ENCODE data around the gene KIFBP. TPM values are rescaled to one million over a fixed set of nuclear protein-coding genes. Genes with fewer than 3 reads are reported as not detected.
"Not testable (repeated sequence)": the region's sequence is repeated elsewhere in the genome, so short reads cannot be mapped to it uniquely, and the experiment has no call there.

KIFBP gene
- total and polyA plus RNA-seq, 2 donors (not counting 3 experiments of a cell fraction or from before 2014, with no cell fraction given), result 17.6 to 39.8 TPM

DNA sequence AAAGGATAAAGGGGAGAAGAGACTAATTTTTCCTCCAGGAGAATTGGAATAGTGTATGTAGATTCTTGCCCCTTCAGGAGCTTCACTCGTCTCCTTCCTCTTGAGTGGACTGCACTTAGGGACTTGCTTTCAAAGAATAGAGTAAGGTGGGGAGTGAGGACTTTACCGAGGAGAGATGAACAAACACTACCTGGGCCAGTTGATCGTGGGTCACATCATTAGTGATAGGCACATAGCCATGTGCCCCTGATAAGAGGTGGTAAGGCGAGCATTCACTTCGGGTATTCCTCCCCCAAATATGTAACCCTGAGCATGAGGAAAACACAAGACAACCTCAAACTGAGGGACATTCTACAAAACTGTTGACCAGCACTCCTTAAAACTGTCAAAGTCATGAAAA, 14.6 kb upstream of the KIFBP start:
- no peaks in the 10 kb centered on the region for H3K9me1 ChIP-seq (replicated peaks; ENCODE audit: control insufficient read depth, extremely low read depth, insufficient read depth, low read length)
- intact Hi-C loops (cut with micrococcal nuclease) (no loop called here), dilution Hi-C loops (cut with MboI; ENCODE audit: extremely low pct_ligation_motif_present, low sequenced_read_pairs) (no loop called here)
- BruUV-seq (replicated peaks), result no TSS peak
- TF ChIP-seq MYC (IDR thresholded peaks at IDR 0.05; ENCODE audit: low read depth, low read length), result no peak
- TF ChIP-seq EZH2 (IDR thresholded peaks at IDR 0.05; ENCODE audit: borderline replicate concordance, low read depth, low read length, severe bottlenecking), result no peak
- TF ChIP-seq, protein P1, sequence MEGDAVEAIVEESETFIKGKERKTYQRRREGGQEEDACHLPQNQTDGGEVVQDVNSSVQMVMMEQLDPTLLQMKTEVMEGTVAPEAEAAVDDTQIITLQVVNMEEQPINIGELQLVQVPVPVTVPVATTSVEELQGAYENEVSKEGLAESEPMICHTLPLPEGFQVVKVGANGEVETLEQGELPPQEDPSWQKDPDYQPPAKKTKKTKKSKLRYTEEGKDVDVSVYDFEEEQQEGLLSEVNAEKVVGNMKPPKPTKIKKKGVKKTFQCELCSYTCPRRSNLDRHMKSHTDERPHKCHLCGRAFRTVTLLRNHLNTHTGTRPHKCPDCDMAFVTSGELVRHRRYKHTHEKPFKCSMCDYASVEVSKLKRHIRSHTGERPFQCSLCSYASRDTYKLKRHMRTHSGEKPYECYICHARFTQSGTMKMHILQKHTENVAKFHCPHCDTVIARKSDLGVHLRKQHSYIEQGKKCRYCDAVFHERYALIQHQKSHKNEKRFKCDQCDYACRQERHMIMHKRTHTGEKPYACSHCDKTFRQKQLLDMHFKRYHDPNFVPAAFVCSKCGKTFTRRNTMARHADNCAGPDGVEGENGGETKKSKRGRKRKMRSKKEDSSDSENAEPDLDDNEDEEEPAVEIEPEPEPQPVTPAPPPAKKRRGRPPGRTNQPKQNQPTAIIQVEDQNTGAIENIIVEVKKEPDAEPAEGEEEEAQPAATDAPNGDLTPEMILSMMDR (IDR thresholded peaks at IDR 0.05; ENCODE audit: extremely low read depth in 1 of 2, insufficient read depth in 1 of 2, low read depth in 1 of 2, low read length in 2 of 2), result no peak
- TF ChIP-seq FOS (IDR thresholded peaks at IDR 0.05; ENCODE audit: borderline replicate concordance, insufficient read depth, low read length), result no peak
- no peak for TF ChIP-seq POLR2AphosphoS5 (IDR thresholded peaks at IDR 0.05; ENCODE audit: insufficient read depth, low read depth, low read length)
- TF ChIP-seq, protein P2, sequence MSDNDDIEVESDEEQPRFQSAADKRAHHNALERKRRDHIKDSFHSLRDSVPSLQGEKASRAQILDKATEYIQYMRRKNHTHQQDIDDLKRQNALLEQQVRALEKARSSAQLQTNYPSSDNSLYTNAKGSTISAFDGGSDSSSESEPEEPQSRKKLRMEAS (IDR thresholded peaks at IDR 0.05; ENCODE audit: insufficient read depth, insufficient read length), result no peak
- TF ChIP-seq JUN (IDR thresholded peaks at IDR 0.05; ENCODE audit: borderline replicate concordance, insufficient read depth, insufficient read length, low read depth), result no peak
- no peak for TF ChIP-seq GATA2 (IDR thresholded peaks at IDR 0.05; ENCODE audit: insufficient read depth, insufficient read length, low read depth, low read length)
- no peak for TF ChIP-seq POLR2A (IDR thresholded peaks at IDR 0.05; ENCODE audit: low read depth, low read length)
- H3K9me3 ChIP-seq (replicated peaks; ENCODE audit: control insufficient read depth, insufficient read depth, low read length), result no peaks in the 10 kb centered on the region
- POLR2A ChIA-PET, result no interaction called here
- DNase-seq (ENCODE audit: low read depth, low spot score) (no peak), FAIRE-seq (no peak)
- no peak overlapping the region for H3K4me3 ChIP-seq (replicated peaks in 1 of 3; ENCODE audit: insufficient read depth in 1 of 3, low read depth in 1 of 3, low read length in 3 of 3)
- H3K27me3 ChIP-seq (ENCODE audit: control insufficient read depth in 2 of 2, insufficient read depth in 2 of 2, low read length in 2 of 2), result no peaks in the 10 kb centered on the region
- no peak overlapping the region for H2AFZ ChIP-seq (ENCODE audit: low read depth, low read length)
- H3K4me1 ChIP-seq (ENCODE audit: control insufficient read depth, extremely low read depth, insufficient read depth, low read length), result no peaks in the 10 kb centered on the region
- no peaks in the 10 kb centered on the region for H4K20me1 ChIP-seq (replicated peaks; ENCODE audit: control insufficient read depth, extremely low read depth, insufficient read depth, low read length)
- H3K79me2 ChIP-seq (ENCODE audit: control insufficient read depth, insufficient read depth, low read length), result peaks cover 24% of the 10 kb centered on the region
- H3K36me3 ChIP-seq (ENCODE audit: control insufficient read depth in 2 of 2, extremely low read depth in 1 of 2, insufficient read depth in 2 of 2, low read length in 2 of 2), result peaks cover 38 to 40% of the 10 kb centered on the region in 2 experiments
- H3K27ac ChIP-seq (ENCODE audit: insufficient read depth, low read depth, low read length), result no peak overlapping the region
- no peak overlapping the region for H3K4me2 ChIP-seq (ENCODE audit: insufficient read depth, low read length)
- no peak overlapping the region for H3K9ac ChIP-seq (replicated peaks; ENCODE audit: extremely low read depth, insufficient read depth, low read length)
- CTCF ChIA-PET, result interaction anchor here (1.0 to 1.2 kb wide), 2 partner anchors 14 to 16 kb away, joined by 3 read pairs; no protein-coding TSS in a partner anchor

DNA sequence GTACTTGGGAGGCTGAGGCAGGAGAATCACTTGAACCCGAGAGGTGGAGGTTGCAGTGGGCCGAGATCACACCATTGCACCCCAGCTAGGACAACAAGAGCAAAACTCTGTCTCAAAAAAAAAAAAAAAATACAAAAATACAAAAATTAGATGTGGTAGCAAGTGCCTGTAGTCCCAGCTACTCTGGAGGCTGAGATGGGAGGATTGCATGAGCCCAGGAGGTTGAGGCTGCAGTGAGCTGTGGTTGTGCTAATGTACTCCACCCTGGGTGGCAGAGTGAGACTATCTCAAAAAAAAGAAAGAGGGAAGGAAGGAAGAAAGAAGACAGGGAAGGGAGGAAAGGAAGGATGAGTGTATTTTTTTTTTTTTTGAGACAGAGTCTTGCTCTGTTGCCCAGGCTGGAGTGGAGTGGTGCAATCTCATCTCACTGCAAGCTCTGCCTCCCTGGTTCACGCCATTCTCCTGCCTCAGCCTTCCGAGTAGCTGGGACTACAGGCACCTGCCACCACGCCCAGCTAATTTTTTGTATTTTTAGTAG, 12.6 kb upstream of the KIFBP start:
- intact Hi-C loops (cut with micrococcal nuclease), result not testable (repeated sequence)
- POLR2A ChIA-PET, result interaction anchor here (0.7 kb wide), 1 partner anchor 478 kb away, joined by 3 read pairs; no protein-coding TSS in a partner anchor

More for the DNA sequence above, 12.6 kb upstream of the KIFBP start:
- H3K79me2 ChIP-seq (ENCODE audit: control insufficient read depth, insufficient read depth, low read length), result peaks cover 20% of the 10 kb centered on the region
- H3K4me3 ChIP-seq (replicated peaks in 1 of 3; ENCODE audit: insufficient read depth in 1 of 3, low read depth in 1 of 3, low read length in 3 of 3); H3K27me3 ChIP-seq (ENCODE audit: control insufficient read depth in 2 of 2, insufficient read depth in 2 of 2, low read length in 2 of 2); CTCF ChIA-PET; H3K4me2 ChIP-seq (ENCODE audit: insufficient read depth, low read length); H3K9ac ChIP-seq (replicated peaks; ENCODE audit: extremely low read depth, insufficient read depth, low read length); H4K20me1 ChIP-seq (replicated peaks; ENCODE audit: control insufficient read depth, extremely low read depth, insufficient read depth, low read length); FAIRE-seq; H3K9me3 ChIP-seq (replicated peaks; ENCODE audit: control insufficient read depth, insufficient read depth, low read length); dilution Hi-C loops (cut with MboI; ENCODE audit: extremely low pct_ligation_motif_present, low sequenced_read_pairs); H3K9me1 ChIP-seq (replicated peaks; ENCODE audit: control insufficient read depth, extremely low read depth, insufficient read depth, low read length); H3K4me1 ChIP-seq (ENCODE audit: control insufficient read depth, extremely low read depth, insufficient read depth, low read length); DNase-seq (ENCODE audit: low read depth, low spot score); H3K27ac ChIP-seq (ENCODE audit: insufficient read depth, low read depth, low read length); H2AFZ ChIP-seq (ENCODE audit: low read depth, low read length); BruUV-seq (replicated peaks): not testable (repeated sequence)
- H3K36me3 ChIP-seq (ENCODE audit: control insufficient read depth in 2 of 2, extremely low read depth in 1 of 2, insufficient read depth in 2 of 2, low read length in 2 of 2), result peaks cover 37 to 44% of the 10 kb centered on the region in 2 experiments

All from endothelial cell of umbilical vein (primary cell).